GM21576 (cell line): ENCODE results near the gene GHR.

Experiments used
- ATAC-seq: cut with Tn5 transposase; IDR thresholded peaks from one replicate; pipeline ENCODE4 v1.9.1; 2021; ENCODE audit warnings: mild to moderate bottlenecking, moderate library complexity; ENCODE audit not compliant: unreplicated experiment

The GHR gene

GRCh38 chr5:42515504-42515903, 92.3 kb downstream of the GHR start:
- ATAC-seq: no peak

DNA sequence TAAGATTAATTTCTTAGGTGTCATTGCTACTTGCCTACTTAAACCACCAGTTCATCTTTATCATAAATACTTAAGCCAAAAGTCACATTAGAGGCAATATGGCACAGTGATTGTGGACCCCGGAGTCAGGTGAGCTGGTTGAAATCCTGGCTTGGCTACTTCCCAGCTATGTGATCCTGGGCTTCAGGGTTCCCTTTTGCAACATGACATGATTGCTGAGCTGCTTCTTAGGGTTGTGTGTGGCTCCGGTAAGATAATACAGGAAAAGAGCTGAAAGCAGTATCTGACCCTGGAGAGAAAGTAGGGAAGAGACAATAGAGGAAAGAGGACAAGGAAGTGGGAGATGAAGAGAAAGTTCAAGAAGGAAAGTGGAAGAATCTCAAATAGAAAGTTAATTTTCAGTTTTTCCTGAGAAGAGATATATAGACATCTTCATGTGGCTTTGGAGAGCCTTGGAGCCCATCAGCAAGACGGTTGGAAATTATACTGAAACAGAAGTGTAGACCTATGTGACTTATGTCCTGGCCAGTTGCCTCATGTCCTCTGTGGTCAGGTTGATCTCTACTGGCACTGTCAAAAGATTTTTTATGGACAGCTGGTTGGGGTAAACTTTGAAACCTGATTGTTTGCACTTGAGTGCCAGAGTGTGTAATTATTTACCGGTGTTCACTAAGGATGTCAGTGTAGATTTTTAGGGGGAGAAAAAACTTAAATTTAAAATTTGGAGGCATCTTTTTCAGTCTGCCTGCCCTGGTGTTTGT, 93.2 kb downstream of the GHR start:
- ATAC-seq: no peak

DNA sequence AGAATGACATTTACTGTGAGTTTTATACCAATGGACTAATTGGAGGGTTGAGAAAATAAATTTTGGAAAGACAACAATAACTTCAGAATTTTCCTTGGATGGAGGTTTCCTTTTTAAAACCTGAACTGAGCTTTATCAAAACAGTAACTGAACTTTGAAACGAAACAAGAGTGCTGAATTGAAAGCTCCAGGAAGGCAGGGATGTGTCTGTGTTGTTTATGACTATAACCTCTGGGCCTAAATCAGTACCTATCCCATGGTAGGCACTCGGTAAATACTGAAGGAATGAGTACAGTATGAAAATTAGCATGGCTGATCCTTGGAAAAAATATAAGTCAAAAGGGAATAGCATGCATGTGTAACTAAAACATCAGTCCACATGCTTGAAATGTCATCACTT, 93.9 kb downstream of the GHR start:
- ATAC-seq: no peak

DNA sequence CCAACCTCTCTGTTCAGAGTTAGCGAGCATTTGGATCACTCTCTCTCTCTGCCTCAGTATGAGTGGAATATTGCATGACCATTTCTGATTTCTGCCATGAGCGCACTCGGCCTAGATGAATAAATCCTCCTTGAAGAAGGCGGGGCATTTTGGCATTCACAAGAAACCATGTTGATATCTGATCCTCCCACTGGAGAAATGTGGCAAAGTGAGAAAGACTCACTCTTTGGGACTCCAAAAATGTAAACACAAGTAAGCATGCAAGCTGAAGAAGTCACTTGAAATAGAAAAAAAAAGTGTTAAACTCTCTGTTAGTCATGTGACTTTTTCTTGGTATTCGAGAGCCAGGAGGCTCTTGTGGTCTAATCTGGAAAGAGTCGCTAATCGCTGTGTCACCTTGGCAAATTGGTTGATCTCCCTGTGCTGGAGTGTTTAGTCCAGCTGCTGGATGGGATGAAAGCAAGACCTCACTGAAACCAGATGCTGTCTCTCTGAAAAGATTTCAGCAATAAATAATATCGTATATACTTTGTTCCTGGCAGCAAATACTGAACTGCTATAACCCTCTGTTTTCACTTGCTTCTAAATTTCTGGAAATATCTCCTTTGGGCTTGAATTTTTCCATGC, 95.5 kb downstream of the GHR start:
- ATAC-seq: no peak

DNA sequence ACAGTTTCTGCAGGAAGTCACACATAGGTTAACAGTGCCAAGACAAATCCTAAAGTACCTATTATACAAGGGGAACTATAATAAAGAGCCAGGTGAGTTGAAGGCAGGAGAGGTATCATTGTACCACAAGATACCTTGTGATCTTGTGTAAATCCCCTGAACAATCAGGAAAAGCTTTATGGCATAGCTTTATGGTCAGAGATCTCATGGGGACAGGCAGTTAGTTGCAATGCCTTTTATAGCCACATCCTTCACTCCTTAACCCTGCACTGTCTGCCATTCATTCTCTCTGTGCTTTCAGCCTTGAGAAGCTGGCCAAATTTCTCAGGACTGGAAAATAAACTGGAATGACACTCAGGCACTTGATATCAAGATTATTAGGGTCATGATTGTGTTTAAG, 97.0 kb downstream of the GHR start:
- ATAC-seq: no peak

GRCh38 chr5:42520957-42521356, 97.7 kb downstream of the GHR start:
- ATAC-seq: no peak

DNA sequence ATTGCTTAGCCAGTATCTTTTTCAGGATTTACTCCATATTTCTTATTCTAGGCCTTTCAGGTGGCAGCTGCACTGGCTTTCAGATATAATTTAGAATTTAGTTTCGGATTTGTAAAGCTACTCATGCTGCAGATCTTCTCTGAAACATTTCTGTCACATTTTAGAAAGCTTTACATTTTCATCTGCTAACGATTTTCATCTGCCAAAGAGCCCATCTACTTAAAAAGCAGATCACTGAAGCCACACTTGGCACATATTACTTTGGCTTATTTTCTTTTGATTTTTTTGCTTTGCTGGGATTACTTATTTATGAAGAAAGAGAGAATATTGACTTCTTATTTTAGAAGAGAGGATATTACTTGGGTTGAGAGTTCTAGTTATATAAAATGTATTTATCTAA, 98.2 kb downstream of the GHR start:
- no peak for ATAC-seq

- ATAC-seq: no peak
Measured at GRCh38 chr5:42522783-42523182, 99.5 kb downstream of the GHR start.

DNA sequence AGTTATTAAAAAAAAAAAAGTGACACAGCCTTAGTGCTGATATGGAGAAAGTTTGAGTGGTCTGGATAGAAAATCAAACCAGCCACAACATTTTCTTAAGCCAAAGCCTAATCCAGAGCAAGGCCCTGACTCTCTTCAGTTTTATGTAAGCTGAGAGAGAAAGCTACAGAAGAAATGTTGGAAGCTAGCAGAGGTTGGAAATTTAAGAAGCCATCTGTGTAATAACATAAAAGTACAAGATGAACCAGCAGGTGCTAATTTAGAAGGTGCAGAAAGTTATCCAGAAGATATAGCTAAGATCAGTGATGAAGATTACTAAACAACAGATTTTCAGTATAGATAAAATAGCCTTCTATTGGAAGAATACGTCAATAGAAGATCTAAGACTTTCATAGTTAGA, 102.9 kb downstream of the GHR start:
- ATAC-seq: no peak

GRCh38 chr5:42531611-42532010, 108.4 kb downstream of the GHR start:
- ATAC-seq: no peak

DNA sequence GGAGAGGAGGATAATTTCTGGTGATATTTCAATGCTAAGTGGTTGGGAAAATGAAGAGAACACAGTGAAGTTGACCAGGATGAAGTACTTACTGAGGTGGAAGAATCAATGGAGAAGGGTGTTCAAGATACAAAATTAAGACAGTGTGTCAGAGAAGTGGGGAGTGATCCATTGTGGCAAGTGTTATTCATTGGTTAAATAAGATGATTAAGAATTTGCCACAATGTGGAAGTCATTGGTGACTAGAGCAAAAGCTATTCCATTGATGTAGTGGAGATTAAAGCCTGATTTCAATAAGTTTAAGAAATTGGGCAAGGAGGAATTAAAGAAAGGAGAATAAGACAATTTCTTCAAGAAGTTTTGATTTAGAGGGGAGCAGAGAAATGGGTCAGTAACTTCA, 118.9 kb downstream of the GHR start:
- no peak for ATAC-seq

DNA sequence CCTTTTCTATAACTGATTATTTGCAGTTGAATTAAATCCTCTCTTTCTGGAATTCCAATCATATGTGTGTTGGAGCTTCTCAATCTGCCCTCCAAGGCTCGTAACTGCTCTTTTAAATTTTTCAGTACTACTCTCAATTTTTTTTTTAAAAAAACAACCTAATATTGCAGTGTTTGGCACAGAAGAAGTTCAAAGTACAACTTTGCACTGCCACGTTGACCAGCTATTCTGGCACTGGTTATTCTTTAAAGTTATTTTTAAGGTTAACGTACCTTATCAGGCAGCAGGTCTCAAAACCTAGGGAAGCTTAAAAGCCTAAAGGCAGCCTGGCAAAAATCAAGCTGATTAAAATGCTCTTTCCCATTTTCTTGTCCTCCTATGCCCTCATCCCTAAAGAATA, 120.5 kb downstream of the GHR start:
- ATAC-seq: no peak

DNA sequence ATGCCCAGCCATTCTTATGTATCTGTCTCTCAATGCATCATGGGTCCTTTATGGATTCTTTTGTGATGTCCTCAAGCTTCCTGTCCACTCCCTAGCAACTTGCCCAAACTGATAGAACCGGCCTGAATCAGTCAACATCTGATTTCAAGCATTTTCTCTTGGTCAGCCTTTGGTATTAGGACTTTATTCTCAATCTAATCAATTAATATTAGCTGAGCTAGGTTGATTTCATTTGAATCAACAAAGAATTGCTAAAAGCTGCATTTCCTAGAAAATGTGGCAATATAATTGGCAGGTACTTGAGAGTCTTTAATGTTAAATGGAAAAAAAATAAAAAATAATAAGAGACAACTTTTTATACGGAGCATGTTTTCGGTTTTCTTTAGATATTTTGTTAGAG, 121.8 kb downstream of the GHR start:
- ATAC-seq: no peak

GRCh38 chr5:42547141-42547540, 123.9 kb downstream of the GHR start:
- no peak for ATAC-seq

DNA sequence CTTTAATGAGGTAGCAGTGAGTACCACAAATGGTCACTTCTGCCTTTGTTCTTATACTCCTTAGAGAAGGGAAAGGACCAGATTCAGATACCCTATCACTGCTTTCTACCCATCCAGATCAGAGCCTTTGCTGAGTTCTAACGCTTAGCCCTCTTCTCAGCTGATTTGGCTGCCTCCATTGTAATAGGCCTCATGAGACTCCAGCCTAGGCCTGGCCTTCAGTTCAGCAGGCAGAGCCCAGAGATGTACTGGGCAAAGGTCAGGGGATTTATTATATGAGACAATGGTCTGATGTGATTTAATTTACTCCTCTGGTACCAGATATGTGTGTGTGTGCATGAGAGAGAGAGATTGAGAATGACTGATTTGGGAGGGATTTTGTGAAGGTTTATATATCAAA, 124.7 kb downstream of the GHR start:
- no peak for ATAC-seq

- ATAC-seq: no peak
Measured at GRCh38 chr5:42552597-42552996, 129.4 kb downstream of the GHR start.

GRCh38 chr5:42553461-42553860, 130.2 kb downstream of the GHR start:
- ATAC-seq: no peak

DNA sequence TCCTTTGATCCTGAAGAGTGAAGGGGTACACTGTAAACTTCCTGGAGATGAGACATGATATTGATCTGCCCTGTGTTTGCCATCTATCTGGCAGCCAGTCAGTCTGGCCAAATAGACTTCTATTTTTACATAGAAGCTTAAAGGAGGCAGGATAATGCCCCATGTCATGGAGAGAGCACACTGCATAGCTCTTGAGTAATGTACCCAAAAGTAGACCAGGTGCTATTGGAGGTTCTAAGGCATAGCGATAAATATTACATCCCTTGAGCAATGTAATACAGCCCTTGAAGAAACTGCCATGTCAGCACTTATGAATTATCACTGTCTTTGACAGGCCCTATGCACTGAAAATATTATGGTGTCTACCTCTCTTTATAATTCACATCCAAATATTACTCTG, 131.8 kb downstream of the GHR start:
- ATAC-seq: no peak

DNA sequence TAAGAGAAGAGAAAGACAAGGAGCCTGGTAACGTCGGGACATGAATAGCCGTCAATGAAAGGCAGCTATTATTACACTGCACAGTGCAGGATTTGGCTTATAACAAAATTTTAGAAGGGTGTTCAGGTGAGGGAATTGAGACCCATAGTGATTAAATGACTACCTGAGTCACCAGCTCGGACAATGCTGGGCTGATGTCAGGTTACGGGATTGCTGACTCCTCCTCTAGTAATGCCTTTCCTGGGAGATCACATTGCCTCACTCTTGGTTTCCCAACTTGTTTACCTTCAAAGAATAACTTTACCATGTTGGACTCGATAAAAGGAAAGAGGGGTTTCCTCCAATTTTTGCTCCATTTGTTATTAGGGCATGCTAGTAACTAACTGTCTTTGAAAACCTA, 132.6 kb downstream of the GHR start:
- no peak for ATAC-seq

DNA sequence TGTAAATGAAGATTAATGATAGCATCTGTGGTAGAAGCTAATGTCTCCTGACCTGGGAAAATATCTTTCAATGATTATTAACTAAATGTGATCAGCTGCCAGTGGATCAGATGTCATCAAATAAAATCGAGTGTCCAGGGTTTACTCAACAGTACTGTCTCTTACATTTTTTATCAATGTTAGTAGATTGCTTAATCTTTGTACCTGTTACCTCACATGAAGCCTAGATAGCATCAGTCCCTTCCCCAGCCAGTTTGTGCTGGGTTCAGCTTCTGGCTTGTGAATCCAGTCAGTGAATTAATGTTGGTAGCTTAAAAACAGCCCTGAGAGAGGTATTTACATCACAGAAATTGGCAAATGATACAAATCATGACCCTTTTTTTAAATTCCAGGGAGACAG, 134.4 kb downstream of the GHR start:
- ATAC-seq: no peak

DNA sequence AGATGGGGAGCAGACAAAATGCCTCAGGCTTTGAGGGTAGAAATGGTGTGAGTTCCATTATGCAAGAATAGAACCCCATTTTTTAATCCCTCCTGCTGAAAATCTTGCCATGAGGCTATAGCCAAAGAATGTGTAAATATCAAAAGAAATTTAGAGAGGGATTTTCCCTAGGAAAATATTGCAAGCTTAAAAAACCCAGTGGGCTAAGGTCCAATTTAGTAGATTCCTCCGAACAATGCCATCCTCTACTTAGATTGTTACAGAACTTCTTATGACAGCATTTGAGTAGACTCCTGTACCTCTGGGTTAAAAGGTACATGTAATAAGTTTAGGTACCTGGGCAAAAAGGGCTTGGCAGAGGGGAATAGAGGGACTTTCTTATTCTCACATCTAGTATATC, 138.4 kb downstream of the GHR start:
- ATAC-seq: no peak

GRCh38 chr5:42564689-42565356, 141.6 kb downstream of the GHR start:
- no peak for ATAC-seq
